SW480 (cell line): ENCODE results near the gene CCK.

Experiments used
- DNase-seq: peaks from one replicate; pipeline ENCODE4 v3.0.0-alpha.2; 2016; ENCODE audit warnings: low spot score

Gene CCK

GRCh38 chr3:42225486-42226363 lies 40.3 kb downstream of the CCK start:
- no peak for DNase-seq

GRCh38 chr3:42224658-42225421 lies 41.1 kb downstream of the CCK start:
- DNase-seq: no peak

- no peak for DNase-seq
Observed at GRCh38 chr3:42224178-42224577, 41.8 kb downstream of the CCK start.

GRCh38 chr3:42222942-42223693 lies 42.9 kb downstream of the CCK start:
- no peak for DNase-seq

GRCh38 chr3:42220436-42221121 lies 45.4 kb downstream of the CCK start:
- no peak for DNase-seq

GRCh38 chr3:42216931-42217333 lies 49.1 kb downstream of the CCK start:
- no peak for DNase-seq

- DNase-seq: no peak
Observed at GRCh38 chr3:42216302-42216701, 49.7 kb downstream of the CCK start.

- DNase-seq: peak; percentile 21
Observed at GRCh38 chr3:42214565-42215283, 51.3 kb downstream of the CCK start.

GRCh38 chr3:42214064-42214463 lies 51.9 kb downstream of the CCK start:
- no peak for DNase-seq

GRCh38 chr3:42213417-42213816 lies 52.6 kb downstream of the CCK start:
- no peak for DNase-seq

GRCh38 chr3:42210726-42211125 lies 55.3 kb downstream of the CCK start:
- DNase-seq: peak; percentile 20

GRCh38 chr3:42209917-42210316 lies 56.1 kb downstream of the CCK start:
- no peak for DNase-seq
